HepG2 (cell line): ENCODE results near the gene ATE1. TPM values are rescaled to one million over a fixed set of nuclear protein-coding genes. Genes with fewer than 3 reads are reported as not detected.

Experiments used
- ATAC-seq: fragments of 200-7000 bp; cut with Tn5 transposase; 3 replicates; pipeline ENCODE4 v1.9.1; 2020; ENCODE audit warnings: mild to moderate bottlenecking, moderate library complexity
- BruUV-seq: library from RNA; stranded (reverse); fragments of 400-500 nt; replicated peaks from 2 replicates; lab custom pipeline; 2021; lab: Mats Ljungman, UMichigan
- CTCF ChIA-PET: fragments of 300-600 bp; formaldehyde crosslinking; extraction: SDS; loops from one replicate; lab custom pipeline; 2021; ENCODE audit warnings: low total read pairs, inconsistent platforms, low intra/inter-chr PET ratio; lab: Yijun Ruan, JAX
- POLR2A ChIA-PET: fragments of 350-600 bp; sonication (Branson Sonifier 250); formaldehyde crosslinking; loops from one replicate; lab custom pipeline; 2020; ENCODE audit warnings: antibody characterized with exemption, inconsistent platforms; lab: Yijun Ruan, JAX
- DNase-seq: peaks from one replicate; pipeline ENCODE4 v3.0.0-alpha.2; 2015; ENCODE audit warnings: low spot score
- FAIRE-seq: peaks from 3 replicates; lab custom pipeline; 2011; peaks lifted over from hg19 to GRCh38; lab: Jason Lieb, UNC
- H2AFZ ChIP-seq: one replicate; pipeline ENCODE4 v1.6.1; 2011; ENCODE audit warnings: low read length, inconsistent platforms
- H3K27ac ChIP-seq: fragments of 300-600 bp; 3 replicates; pipeline ENCODE4 v1.8.0; 2011; ENCODE audit warnings: mixed run types, mild to moderate bottlenecking, mixed read lengths, low read length, inconsistent platforms; ENCODE audit not compliant: insufficient read depth; ENCODE audit errors: extremely low read length
- H3K27me3 ChIP-seq, 2 experiments: fragments of 200-600 bp in 1 of 2; 2 replicates in 1 of 2; 3 replicates in 1 of 2; pipeline versions ENCODE4 v1.6.0 to v1.8.0; 2011; ENCODE audit warnings: low read length in 2 of 2, mild to moderate bottlenecking in 2 of 2, moderate library complexity in 2 of 2, inconsistent platforms in 1 of 2; ENCODE audit not compliant: insufficient read depth in 2 of 2, control insufficient read depth in 1 of 2
- H3K36me3 ChIP-seq, 2 experiments: fragments of 200-600 bp in 1 of 2; replicated peaks in 1 of 2; 2 replicates in 1 of 2; 3 replicates in 1 of 2; pipeline versions ENCODE4 v1.5.1 to v1.8.0; 2011; ENCODE audit warnings: low read length in 2 of 2, inconsistent platforms in 1 of 2; ENCODE audit not compliant: insufficient read depth in 2 of 2, control insufficient read depth in 1 of 2
- H3K4me1 ChIP-seq: 2 replicates; pipeline ENCODE4 v1.5.1; 2012; ENCODE audit warnings: low read length, inconsistent platforms; ENCODE audit not compliant: insufficient read depth
- H3K4me2 ChIP-seq: 2 replicates; pipeline ENCODE4 v1.6.0; 2011; ENCODE audit warnings: low read depth, low read length, inconsistent platforms
- H3K4me3 ChIP-seq, 3 experiments: fragments of 200-600 bp in 1 of 3; sonication (generic), shearing (Covaris generic) in 1 of 3; replicated peaks in 1 of 3; 2 replicates each; pipeline ENCODE4 v1.5.1; 2011 to 2016; ENCODE audit warnings: low read length in 3 of 3, inconsistent platforms in 2 of 3, low read depth in 2 of 3, mild to moderate bottlenecking in 2 of 3, control low read depth in 1 of 3, mixed read lengths in 1 of 3; ENCODE audit not compliant: insufficient read depth in 1 of 3
- H3K79me2 ChIP-seq: one replicate; pipeline ENCODE4 v1.6.1; 2011; ENCODE audit warnings: low read length, inconsistent platforms; ENCODE audit not compliant: insufficient read depth
- H3K9ac ChIP-seq: 2 replicates; pipeline ENCODE4 v1.6.0; 2011; ENCODE audit warnings: mild to moderate bottlenecking, low read depth, low read length, inconsistent platforms; ENCODE audit not compliant: insufficient read depth
- H3K9me3 ChIP-seq: 2 replicates; pipeline ENCODE4 v1.5.1; 2012; ENCODE audit warnings: mild to moderate bottlenecking, low read length
- H4K20me1 ChIP-seq: 2 replicates; pipeline ENCODE4 v1.6.0; 2011; ENCODE audit warnings: inconsistent platforms, mild to moderate bottlenecking, low read length, moderate library complexity; ENCODE audit not compliant: insufficient read depth
- CENPX ChIP-seq: sonication (generic); formaldehyde crosslinking; IDR thresholded peaks from 2 replicates; pipeline ENCODE4 v1.9.0; 2021; ENCODE audit warnings: mild to moderate bottlenecking, missing genetic modification reagents, moderate library complexity
- DR1 ChIP-seq: sonication (generic); formaldehyde crosslinking; IDR thresholded peaks from 2 replicates; pipeline ENCODE4 v1.8.0; 2021; ENCODE audit warnings: mild to moderate bottlenecking, missing genetic modification reagents, inconsistent platforms
- ZNF335 ChIP-seq: sonication (generic); formaldehyde crosslinking; IDR thresholded peaks from 2 replicates; pipeline ENCODE4 v1.4.0; 2020; ENCODE audit warnings: missing genetic modification reagents
- WGBS: methylation state at CpG from one replicate; pipeline ENCODE4 v1.1.6; 2017; ENCODE audit warnings: low lambda C conversion rate; 5-methylcytosine and 5-hydroxymethylcytosine counted together
- in situ Hi-C: cut with HindIII; loops from 2 replicates; pipeline ENCODE4 v1.10.0; 2017; ENCODE audit warnings: low pct_unique_long_range_greater_than_20kb; ENCODE audit not compliant: extremely low pct_ligation_motif_present
- intact Hi-C: fragments of 100-400 bp; cut with micrococcal nuclease; formaldehyde crosslinking; loops from one replicate; pipeline ENCODE4 v1.10.0; 2022; ENCODE audit not compliant: unreplicated experiment
- polyA plus RNA-seq, 8 experiments: library from polyadenylated mRNA; depleted of rRNA in 3 of 8; stranded (reverse) in 7 of 8; unstranded in 1 of 8; fragments of >200 nt; fragmentation: Illumina TruSeq in 4 of 8; extraction: Trizol in 4 of 8; gene quantifications; 2 replicates each; pipeline versions ENCODE4 v1.2.1 to v1.2.3, GENCODE V29; 2011 to 2016; ENCODE audit warnings: low read depth in 4 of 8, missing spikeins in 1 of 8, mixed read lengths in 1 of 8; ENCODE audit not compliant: insufficient read depth in 1 of 8
- total RNA-seq, 5 experiments: library from RNA; depleted of rRNA; stranded (reverse); fragments of >200 nt; fragmentation: Illumina TruSeq; extraction: Trizol; gene quantifications; 2 replicates each; pipeline ENCODE4 v1.2.3, GENCODE V29; 2016; ENCODE audit warnings: low read depth in 1 of 5
- TF ChIP-seq, protein P1 (sequence below): sonication (generic); formaldehyde crosslinking; IDR thresholded peaks from 2 replicates; pipeline ENCODE4 v1.9.0; 2022; ENCODE audit warnings: missing genetic modification reagents, mild to moderate bottlenecking, borderline replicate concordance
- TF ChIP-seq, protein P2 (sequence below): sonication (generic); formaldehyde crosslinking; IDR thresholded peaks from 2 replicates; pipeline ENCODE4 v1.5.1; 2020; ENCODE audit warnings: missing genetic modification reagents, mild to moderate bottlenecking, borderline replicate concordance

The ATE1 gene
- total and polyA plus RNA-seq, 2 of the 13 experiments (the other 11 are each of a cell fraction or from before 2014, with no cell fraction given): 17.5 to 42.2 TPM

DNA sequence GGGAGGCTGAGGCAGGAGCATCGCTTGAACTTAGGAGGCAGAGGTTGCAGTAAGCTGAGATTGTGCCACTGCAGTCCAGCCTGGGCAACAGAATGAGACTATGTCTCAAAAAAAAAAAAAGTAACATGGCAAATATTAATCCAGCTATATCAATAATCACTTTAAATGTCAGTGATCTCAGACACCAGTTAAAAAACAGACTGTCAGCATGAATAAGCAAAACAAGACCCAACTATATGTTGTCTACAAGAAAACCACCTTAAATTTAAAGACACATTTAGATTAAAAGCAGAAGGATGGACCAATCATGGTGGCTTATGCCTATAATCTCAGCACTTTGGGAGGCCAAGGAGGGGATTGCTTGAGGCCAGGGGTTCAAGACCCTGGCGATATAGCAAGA is 8.5 kb upstream of the ATE1 start:
- intact Hi-C loops (no loop called here), in situ Hi-C loops (no loop called here)
- ChIA-PET CTCF (no interaction called here), POLR2A (interaction anchor here (0.7 to 3.1 kb wide), 10 partner anchors 9 to 177 kb away, joined by 3 to 21 read pairs (median 4); partner anchors contain the start of genes ATE1 and NSMCE4A)
- H3K27ac ChIP-seq: peak overlapping the region; percentile 74
- H3K4me2 ChIP-seq: peak overlapping the region; percentile 61; the same call in 1 of the 2 replicates
- H3K9me3 ChIP-seq: no peaks in the 10 kb centered on the region
- H3K36me3 ChIP-seq: no peaks in the 10 kb centered on the region
- no peaks in the 10 kb centered on the region for H3K79me2 ChIP-seq
- 94% methylated on average over 2 of the region's 2 CpGs for WGBS
- H3K4me1 ChIP-seq: peaks cover 59% of the 10 kb centered on the region
- H3K27me3 ChIP-seq: no peaks in the 10 kb centered on the region
- DNase-seq: no peak
- no TSS peak for BruUV-seq
- no peak overlapping the region for H3K9ac ChIP-seq
- no peak for FAIRE-seq
- no peak overlapping the region for H2AFZ ChIP-seq
- no peak; the same call in 2 of the 3 replicates for ATAC-seq
- TF ChIP-seq ZNF335 (CRISPR knock-in tag) (no peak), DR1 (CRISPR knock-in tag) (no peak), CENPX (CRISPR knock-in tag) (no peak)
- TF ChIP-seq, protein P1, sequence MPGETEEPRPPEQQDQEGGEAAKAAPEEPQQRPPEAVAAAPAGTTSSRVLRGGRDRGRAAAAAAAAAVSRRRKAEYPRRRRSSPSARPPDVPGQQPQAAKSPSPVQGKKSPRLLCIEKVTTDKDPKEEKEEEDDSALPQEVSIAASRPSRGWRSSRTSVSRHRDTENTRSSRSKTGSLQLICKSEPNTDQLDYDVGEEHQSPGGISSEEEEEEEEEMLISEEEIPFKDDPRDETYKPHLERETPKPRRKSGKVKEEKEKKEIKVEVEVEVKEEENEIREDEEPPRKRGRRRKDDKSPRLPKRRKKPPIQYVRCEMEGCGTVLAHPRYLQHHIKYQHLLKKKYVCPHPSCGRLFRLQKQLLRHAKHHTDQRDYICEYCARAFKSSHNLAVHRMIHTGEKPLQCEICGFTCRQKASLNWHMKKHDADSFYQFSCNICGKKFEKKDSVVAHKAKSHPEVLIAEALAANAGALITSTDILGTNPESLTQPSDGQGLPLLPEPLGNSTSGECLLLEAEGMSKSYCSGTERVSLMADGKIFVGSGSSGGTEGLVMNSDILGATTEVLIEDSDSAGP (CRISPR knock-in tag): 0 out of 2 replicates have a peak, but pooled peaks have one; percentile 6
- TF ChIP-seq, protein P2, sequence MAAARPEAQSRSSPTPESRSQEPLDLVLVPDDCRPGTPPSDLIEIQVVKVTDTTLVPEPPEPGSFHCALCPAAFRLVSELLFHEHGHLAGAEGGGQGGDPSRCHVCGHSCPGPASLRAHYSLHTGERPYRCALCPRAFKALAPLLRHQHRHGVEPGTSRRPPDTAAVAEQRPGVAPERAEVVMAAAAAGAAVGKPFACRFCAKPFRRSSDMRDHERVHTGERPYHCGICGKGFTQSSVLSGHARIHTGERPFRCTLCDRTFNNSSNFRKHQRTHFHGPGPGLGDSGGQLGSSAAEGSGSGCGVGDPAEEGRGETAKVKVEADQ (CRISPR knock-in tag): 0 out of 2 replicates have a peak, but pooled peaks have one; percentile 45
- TF ChIP-seq, all 625 proteins: peak for 2
- Histone ChIP-seq H4K20me1 (no peaks in the 10 kb centered on the region), H3K4me3 (no peak overlapping the region)
